Endothelial cell of umbilical vein (primary cell): ENCODE measurements around the gene KIAA1217. TPM values are rescaled to one million over a fixed set of nuclear protein-coding genes. Genes with fewer than 3 reads are reported as not detected.

Source experiments
- BruUV-seq: library from RNA; stranded (reverse); fragments of 400-500 nt; replicated peaks from 2 replicates; lab custom pipeline; 2021; lab: Mats Ljungman, UMichigan
- CTCF ChIA-PET: fragments of 300-600, 350-600 bp; sonication (Branson Sonifier 250); formaldehyde crosslinking; loops from one replicate; lab custom pipeline; 2021; ENCODE audit warnings: antibody characterized with exemption, inconsistent platforms; lab: Charles Lee
- POLR2A ChIA-PET: fragments of 300-600, 350-600 bp; sonication (Branson Sonifier 250); formaldehyde crosslinking; loops from one replicate; lab custom pipeline; 2021; ENCODE audit warnings: antibody characterized with exemption, inconsistent platforms; lab: Charles Lee
- DNase-seq: peaks from one replicate; pipeline ENCODE4 v3.0.0-alpha.2; 2011; ENCODE audit warnings: low read depth, low spot score
- FAIRE-seq: peaks from 2 replicates; lab custom pipeline; 2011; peaks lifted over from hg19 to GRCh38; lab: Jason Lieb, UNC
- H2AFZ ChIP-seq: 2 replicates; pipeline ENCODE4 v1.6.0; 2012; ENCODE audit warnings: low read depth, low read length, control low read depth, inconsistent platforms
- H3K27ac ChIP-seq: 2 replicates; pipeline ENCODE4 v1.5.1; 2011; ENCODE audit warnings: low read depth, mild to moderate bottlenecking, control low read depth, low read length, moderate library complexity; ENCODE audit not compliant: insufficient read depth
- H3K27me3 ChIP-seq, 2 experiments: 2 replicates each; pipeline versions ENCODE4 v1.6.0 to v1.6.1; 2011; ENCODE audit warnings: low read length in 2 of 2, mixed read lengths in 1 of 2; ENCODE audit not compliant: control insufficient read depth in 2 of 2, insufficient read depth in 2 of 2
- H3K36me3 ChIP-seq, 2 experiments: 2 replicates in 1 of 2; 3 replicates in 1 of 2; pipeline ENCODE4 v1.5.1; 2011; ENCODE audit warnings: low read length in 2 of 2, mild to moderate bottlenecking in 1 of 2, moderate library complexity in 1 of 2; ENCODE audit not compliant: control insufficient read depth in 2 of 2, insufficient read depth in 2 of 2; ENCODE audit errors: extremely low read depth in 1 of 2
- H3K4me1 ChIP-seq: 3 replicates; pipeline ENCODE4 v1.5.1; 2011; ENCODE audit warnings: mild to moderate bottlenecking, low read length; ENCODE audit not compliant: control insufficient read depth, insufficient read depth; ENCODE audit errors: extremely low read depth
- H3K4me2 ChIP-seq: 2 replicates; pipeline ENCODE4 v1.6.1; 2011; ENCODE audit warnings: low read length, control low read depth, mixed read lengths; ENCODE audit not compliant: insufficient read depth
- H3K4me3 ChIP-seq, 3 experiments: fragments of 200-600 bp in 1 of 3; sonication (generic), shearing (Covaris generic) in 1 of 3; replicated peaks in 1 of 3; 2 replicates each; pipeline ENCODE4 v1.5.1; 2011 to 2016; ENCODE audit warnings: control low read depth in 3 of 3, low read length in 3 of 3, mild to moderate bottlenecking in 2 of 3, inconsistent platforms in 1 of 3, low read depth in 1 of 3, moderate library complexity in 1 of 3; ENCODE audit not compliant: insufficient read depth in 1 of 3
- H3K79me2 ChIP-seq: 2 replicates; pipeline ENCODE4 v1.6.0; 2012; ENCODE audit warnings: low read length, inconsistent platforms; ENCODE audit not compliant: control insufficient read depth, insufficient read depth
- H3K9ac ChIP-seq: replicated peaks from 2 replicates; pipeline ENCODE3; 2011; ENCODE audit warnings: low read length, control low read depth; ENCODE audit not compliant: insufficient read depth; ENCODE audit errors: extremely low read depth
- H3K9me1 ChIP-seq: replicated peaks from 3 replicates; pipeline ENCODE4 v1.6.0; 2011; ENCODE audit warnings: mild to moderate bottlenecking, low read length; ENCODE audit not compliant: control insufficient read depth, insufficient read depth; ENCODE audit errors: extremely low read depth
- H3K9me3 ChIP-seq: replicated peaks from 2 replicates; pipeline ENCODE4 v1.5.1; 2012; ENCODE audit warnings: low read length, inconsistent platforms; ENCODE audit not compliant: control insufficient read depth, insufficient read depth
- H4K20me1 ChIP-seq: replicated peaks from 2 replicates; pipeline ENCODE3; 2011; ENCODE audit warnings: mild to moderate bottlenecking, low read length; ENCODE audit not compliant: control insufficient read depth, insufficient read depth; ENCODE audit errors: extremely low read depth
- EZH2 ChIP-seq: IDR thresholded peaks from 2 replicates; pipeline ENCODE4 v1.6.1; 2012; ENCODE audit warnings: borderline replicate concordance, low read depth, mild to moderate bottlenecking, moderate library complexity, low read length, inconsistent platforms; ENCODE audit not compliant: severe bottlenecking
- FOS ChIP-seq: IDR thresholded peaks from 2 replicates; pipeline ENCODE4 v1.6.1; 2011; ENCODE audit warnings: mild to moderate bottlenecking, low read length, moderate library complexity, borderline replicate concordance; ENCODE audit not compliant: insufficient read depth
- GATA2 ChIP-seq: IDR thresholded peaks from 2 replicates; pipeline ENCODE4 v1.7.0; 2011; ENCODE audit warnings: low read depth, mild to moderate bottlenecking, moderate library complexity, mixed read lengths, low read length; ENCODE audit not compliant: insufficient read length, insufficient read depth
- JUN ChIP-seq: IDR thresholded peaks from 2 replicates; pipeline ENCODE4 v1.6.1; 2011; ENCODE audit warnings: borderline replicate concordance, low read depth; ENCODE audit not compliant: insufficient read length, insufficient read depth
- MYC ChIP-seq: IDR thresholded peaks from one replicate; pipeline ENCODE4 v1.6.1; 2011; ENCODE audit warnings: mild to moderate bottlenecking, low read depth, low read length
- POLR2A ChIP-seq: IDR thresholded peaks from 2 replicates; pipeline ENCODE4 v1.6.1; 2012; ENCODE audit warnings: low read depth, mild to moderate bottlenecking, control low read depth, low read length
- POLR2AphosphoS5 ChIP-seq: IDR thresholded peaks from 2 replicates; pipeline ENCODE4 v1.6.1; 2012; ENCODE audit warnings: low read depth, mild to moderate bottlenecking, control low read depth, low read length, moderate library complexity; ENCODE audit not compliant: insufficient read depth
- dilution Hi-C: fragments of 300-500 bp; cut with MboI; formaldehyde crosslinking; loops from one replicate; pipeline ENCODE4 v1.15.0; 2019; ENCODE audit warnings: low sequenced_read_pairs; ENCODE audit not compliant: extremely low pct_ligation_motif_present
- intact Hi-C: fragments of 100-400 bp; cut with micrococcal nuclease; formaldehyde crosslinking; loops from one replicate; pipeline ENCODE4 v1.10.0; 2022
- polyA plus RNA-seq, 4 experiments: library from polyadenylated mRNA; depleted of rRNA in 3 of 4; stranded (reverse) in 3 of 4; unstranded in 1 of 4; fragments of >200 nt; gene quantifications; 2 replicates each; pipeline versions ENCODE4 v1.2.1 to v1.2.3, GENCODE V29; 2011 to 2012; ENCODE audit warnings: missing spikeins in 1 of 4
- total RNA-seq: library from RNA; stranded (reverse); gene quantifications from 2 replicates; pipeline ENCODE4 v1.2.3, GENCODE V29; 2021
- TF ChIP-seq, protein P1 (sequence below): IDR thresholded peaks from 2 replicates; pipeline ENCODE4 v1.6.1; 2011; ENCODE audit not compliant: insufficient read depth, insufficient read length
- TF ChIP-seq, protein P2 (sequence below), 2 donors: IDR thresholded peaks; 1 replicate in 1 of 2; 2 replicates in 1 of 2; pipeline ENCODE4 v1.5.1; 2011; ENCODE audit warnings: low read length in 2 of 2, mild to moderate bottlenecking in 2 of 2, moderate library complexity in 2 of 2, control low read depth in 1 of 2, inconsistent platforms in 1 of 2, low read depth in 1 of 2; ENCODE audit not compliant: insufficient read depth in 1 of 2; ENCODE audit errors: extremely low read depth in 1 of 2

Gene KIAA1217
- total and polyA plus RNA-seq, 2 donors (not counting 3 experiments of a cell fraction or from before 2014, with no cell fraction given), result 0.83 to 10.3 TPM

DNA sequence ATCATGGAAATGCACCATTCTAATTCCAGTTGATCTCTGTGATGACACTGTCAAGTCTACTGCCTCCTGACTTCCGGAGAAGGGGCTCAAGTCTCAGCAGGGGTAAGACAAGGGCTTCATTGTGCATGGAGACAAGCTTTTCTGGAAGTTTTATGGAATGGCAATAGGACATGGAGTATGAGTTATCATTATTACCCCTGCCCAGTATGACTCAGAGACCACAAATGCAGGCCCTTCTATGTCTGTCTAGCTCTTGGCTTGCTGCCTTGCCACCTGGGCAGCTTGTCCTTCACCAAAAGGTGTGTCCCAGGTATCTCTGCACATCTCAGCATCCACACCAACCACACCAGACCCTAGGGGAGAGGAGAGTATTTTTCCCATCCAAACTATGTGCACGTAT lies 34.9 kb upstream of the KIAA1217 start:
- ChIA-PET CTCF (no interaction called here), POLR2A (no interaction called here)
- Histone ChIP-seq H3K9ac (no peak overlapping the region), H3K9me1 (no peaks in the 10 kb centered on the region), H4K20me1 (no peaks in the 10 kb centered on the region), H3K79me2 (no peaks in the 10 kb centered on the region), H3K4me3 (no peak overlapping the region), H2AFZ (no peak overlapping the region), H3K36me3 (no peaks in the 10 kb centered on the region), H3K4me2 (no peak overlapping the region), H3K27ac (no peak overlapping the region), H3K27me3 (no peaks in the 10 kb centered on the region), H3K4me1 (no peaks in the 10 kb centered on the region), H3K9me3 (no peaks in the 10 kb centered on the region)
- FAIRE-seq (no peak), DNase-seq (no peak)
- dilution Hi-C loops, result no loop called here
- TF ChIP-seq, protein P1, sequence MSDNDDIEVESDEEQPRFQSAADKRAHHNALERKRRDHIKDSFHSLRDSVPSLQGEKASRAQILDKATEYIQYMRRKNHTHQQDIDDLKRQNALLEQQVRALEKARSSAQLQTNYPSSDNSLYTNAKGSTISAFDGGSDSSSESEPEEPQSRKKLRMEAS, result no peak
- TF ChIP-seq, protein P2, sequence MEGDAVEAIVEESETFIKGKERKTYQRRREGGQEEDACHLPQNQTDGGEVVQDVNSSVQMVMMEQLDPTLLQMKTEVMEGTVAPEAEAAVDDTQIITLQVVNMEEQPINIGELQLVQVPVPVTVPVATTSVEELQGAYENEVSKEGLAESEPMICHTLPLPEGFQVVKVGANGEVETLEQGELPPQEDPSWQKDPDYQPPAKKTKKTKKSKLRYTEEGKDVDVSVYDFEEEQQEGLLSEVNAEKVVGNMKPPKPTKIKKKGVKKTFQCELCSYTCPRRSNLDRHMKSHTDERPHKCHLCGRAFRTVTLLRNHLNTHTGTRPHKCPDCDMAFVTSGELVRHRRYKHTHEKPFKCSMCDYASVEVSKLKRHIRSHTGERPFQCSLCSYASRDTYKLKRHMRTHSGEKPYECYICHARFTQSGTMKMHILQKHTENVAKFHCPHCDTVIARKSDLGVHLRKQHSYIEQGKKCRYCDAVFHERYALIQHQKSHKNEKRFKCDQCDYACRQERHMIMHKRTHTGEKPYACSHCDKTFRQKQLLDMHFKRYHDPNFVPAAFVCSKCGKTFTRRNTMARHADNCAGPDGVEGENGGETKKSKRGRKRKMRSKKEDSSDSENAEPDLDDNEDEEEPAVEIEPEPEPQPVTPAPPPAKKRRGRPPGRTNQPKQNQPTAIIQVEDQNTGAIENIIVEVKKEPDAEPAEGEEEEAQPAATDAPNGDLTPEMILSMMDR (IDR thresholded peaks at IDR 0.05; ENCODE audit: extremely low read depth in 1 of 2, insufficient read depth in 1 of 2, low read depth in 1 of 2, low read length in 2 of 2), result no peak
- TF ChIP-seq MYC (no peak), JUN (no peak), EZH2 (no peak), POLR2A (no peak), POLR2AphosphoS5 (no peak), GATA2 (no peak), FOS (no peak)
- intact Hi-C loops, result no loop called here
- no TSS peak for BruUV-seq
